ENCODE data around the gene SLC16A3. TPM values are rescaled to one million over a fixed set of nuclear protein-coding genes. Genes with fewer than 3 reads are reported as not detected.
"Not testable (repeated sequence)": the region's sequence is repeated elsewhere in the genome, so short reads cannot be mapped to it uniquely, and the experiment has no call there.

The SLC16A3 gene
- total RNA-seq, 2 donors from 2014 or later, result 8.6 to 197 TPM

DNA sequence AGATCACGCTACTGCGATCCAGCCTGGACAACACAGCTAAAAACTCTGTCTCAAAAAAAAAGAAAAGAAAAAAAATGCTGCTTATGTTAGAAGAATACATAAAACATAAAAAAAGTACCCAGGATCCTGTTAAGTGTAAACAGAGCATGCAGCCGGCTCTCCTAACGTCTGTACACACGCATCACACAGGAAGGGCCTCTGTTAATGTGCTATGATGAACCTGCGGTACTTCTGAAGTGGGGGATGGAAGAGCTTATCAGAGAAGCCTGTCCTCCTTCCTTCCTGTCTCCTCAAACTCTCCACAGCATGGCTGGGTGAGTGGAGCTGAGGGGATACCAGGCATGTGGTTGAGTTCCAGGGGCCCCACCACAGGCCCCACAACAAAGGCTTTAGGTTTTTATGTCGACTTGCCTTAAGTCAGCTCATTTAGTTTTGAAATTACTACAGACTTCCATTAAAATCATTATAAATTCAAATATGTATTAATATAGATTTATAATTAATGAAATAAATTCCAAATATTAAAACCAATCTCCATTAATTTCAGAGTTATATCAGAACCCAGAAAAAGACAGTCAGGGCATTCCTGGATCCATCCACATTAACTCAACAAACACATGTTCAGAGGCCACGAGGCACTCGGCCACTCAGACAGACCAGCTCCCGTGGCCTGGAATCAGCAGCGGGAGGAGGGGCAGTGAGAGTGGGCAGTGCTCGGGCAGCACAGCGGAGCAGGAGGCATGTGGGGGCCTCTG is 27.9 kb upstream of the SLC16A3 start:
- DNase-seq (ENCODE audit: low spot score in 2 of 2) (peak; percentile 66 to 71), ATAC-seq (peak; percentile 81 to 90)
- peaks cover 11 to 16% of the 10 kb centered on the region in 2 donors for H3K36me3 Mint-ChIP-seq

DNA sequence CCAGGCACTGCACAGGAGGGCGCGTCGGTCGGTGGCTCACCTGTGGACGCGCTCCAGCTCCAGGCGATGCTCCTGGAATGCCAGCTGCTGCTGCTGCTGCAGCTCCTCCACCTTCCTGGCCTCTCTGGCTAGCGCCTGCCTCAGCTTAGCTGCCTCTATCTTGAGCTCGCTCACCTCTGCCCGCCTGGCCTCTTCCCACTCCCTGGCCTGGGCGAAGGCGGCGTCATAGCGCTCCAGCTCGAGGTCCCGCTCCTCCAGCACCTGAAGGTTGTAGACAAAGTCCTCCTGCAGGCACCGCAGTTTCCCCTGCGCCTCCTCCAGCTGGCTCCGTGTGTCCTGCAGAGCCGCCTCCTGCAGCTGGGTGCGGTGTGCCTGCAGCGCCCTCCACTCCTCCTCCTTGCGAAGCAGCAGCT is 27.3 kb upstream of the SLC16A3 start:
- DNase-seq (ENCODE audit: low spot score in 2 of 2) (no peak), ATAC-seq (no peak)
- Mint-ChIP-seq H3K27ac (peak overlapping the region in 1 of 2 donors; percentile 32), H3K9me3 (no peaks in the 10 kb centered on the region), H3K36me3 (peaks cover 7 to 12% of the 10 kb centered on the region in 2 donors)

More for the DNA sequence above, 27.9 kb upstream of the SLC16A3 start:
- Mint-ChIP-seq H3K9me3 (no peaks in the 10 kb centered on the region), H3K27ac (peak overlapping the region; percentile 56 to 70)

DNA sequence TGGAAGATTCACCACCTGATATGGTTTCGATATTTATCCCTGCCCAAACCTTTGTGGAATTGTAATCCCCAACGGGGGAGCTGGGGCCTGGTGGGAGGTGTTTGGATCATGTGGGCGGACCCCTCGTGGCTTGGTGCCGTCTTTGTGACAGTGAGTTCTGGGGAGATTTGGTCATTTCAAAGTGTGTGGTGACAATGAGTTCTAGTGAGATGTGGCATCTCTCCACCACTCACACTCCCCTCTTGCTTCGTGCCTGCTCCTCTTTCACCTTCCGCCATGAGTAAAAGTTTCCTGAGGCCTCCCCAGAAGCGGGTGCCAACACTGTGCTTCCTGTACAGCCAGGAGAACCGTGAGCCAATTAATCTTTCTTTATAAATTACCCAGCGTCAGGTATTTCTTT is 25.9 kb upstream of the SLC16A3 start:
- Mint-ChIP-seq H3K36me3 (peaks cover 0 to 7% of the 10 kb centered on the region in 2 donors), H3K27ac (no peak overlapping the region), H3K9me3 (no peaks in the 10 kb centered on the region)
- ATAC-seq, result no peak
- DNase-seq (ENCODE audit: low spot score in 2 of 2), result no peak

DNA sequence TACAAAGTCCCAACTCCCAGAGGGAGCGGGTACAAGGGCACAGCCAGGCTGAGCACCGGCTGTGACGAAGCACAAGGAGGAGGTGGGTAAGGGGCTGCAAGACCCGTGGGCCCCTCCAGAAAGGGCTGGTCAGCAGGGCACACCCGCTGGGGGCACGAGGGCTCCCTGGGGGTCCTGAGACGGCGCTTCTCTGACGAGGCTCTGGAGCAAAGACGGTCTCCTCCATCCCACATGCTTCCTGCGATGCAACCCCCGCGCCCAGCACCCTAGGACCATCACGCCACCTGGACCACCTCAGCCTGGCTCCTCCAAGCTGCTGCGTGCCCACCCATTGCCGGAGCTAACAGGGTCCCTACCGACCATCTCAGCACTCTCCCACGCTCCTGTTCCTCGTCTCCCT is 24.9 kb upstream of the SLC16A3 start:
- Mint-ChIP-seq H3K27ac (no peak overlapping the region), H3K36me3 (no peaks in the 10 kb centered on the region), H3K9me3 (no peaks in the 10 kb centered on the region)
- DNase-seq (ENCODE audit: low spot score in 2 of 2) (no peak), ATAC-seq (no peak)

DNA sequence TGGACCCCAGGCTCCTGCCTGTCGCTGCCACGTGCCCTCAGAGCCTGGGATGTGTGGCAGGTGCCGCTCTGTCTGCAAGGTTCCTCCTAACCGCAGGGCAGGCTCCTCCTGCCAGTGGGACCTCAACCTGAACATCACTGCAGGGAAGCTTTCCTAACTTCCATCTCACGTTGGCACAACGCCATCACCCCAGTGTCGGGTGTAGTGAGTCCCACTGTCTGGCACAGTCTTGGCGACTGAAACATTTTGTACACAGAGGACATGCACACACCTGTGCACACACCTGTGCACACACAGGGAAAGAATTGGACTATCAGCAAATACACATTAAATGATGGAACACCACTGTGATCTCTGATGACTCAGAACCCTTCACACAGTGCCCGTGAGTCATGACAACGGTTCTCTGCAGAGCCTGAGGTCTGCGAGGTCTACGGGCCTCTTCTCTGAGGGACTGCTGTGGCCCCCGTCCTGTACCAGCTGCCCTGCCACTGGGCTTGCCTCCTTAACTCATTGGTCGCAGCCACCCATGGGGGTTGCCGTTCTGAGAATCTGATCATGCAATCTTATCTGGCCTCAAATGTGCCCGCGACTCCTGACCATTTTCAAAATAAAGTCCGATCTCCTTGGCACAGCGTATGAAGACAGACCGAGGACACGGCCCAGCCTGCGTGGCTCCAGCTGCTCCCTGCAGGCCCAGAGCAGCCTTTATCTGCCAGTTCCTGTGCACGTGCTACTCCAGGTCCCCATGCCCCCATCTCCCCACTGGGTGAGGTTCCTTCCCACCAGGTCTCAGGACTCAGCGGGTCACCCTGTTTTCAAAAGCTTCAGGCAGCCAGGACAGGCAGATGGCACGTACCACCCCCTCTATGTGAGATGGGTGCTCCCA is 23.8 kb upstream of the SLC16A3 start:
- Mint-ChIP-seq H3K27ac (peak overlapping the region; percentile 86 to 90), H3K9me3 (no peaks in the 10 kb centered on the region), H3K36me3 (no peaks in the 10 kb centered on the region)
- ATAC-seq, result peak; percentile 62 to 84
- peak in 1 of 2 donors; percentile 53 for DNase-seq (ENCODE audit: low spot score in 2 of 2)

DNA sequence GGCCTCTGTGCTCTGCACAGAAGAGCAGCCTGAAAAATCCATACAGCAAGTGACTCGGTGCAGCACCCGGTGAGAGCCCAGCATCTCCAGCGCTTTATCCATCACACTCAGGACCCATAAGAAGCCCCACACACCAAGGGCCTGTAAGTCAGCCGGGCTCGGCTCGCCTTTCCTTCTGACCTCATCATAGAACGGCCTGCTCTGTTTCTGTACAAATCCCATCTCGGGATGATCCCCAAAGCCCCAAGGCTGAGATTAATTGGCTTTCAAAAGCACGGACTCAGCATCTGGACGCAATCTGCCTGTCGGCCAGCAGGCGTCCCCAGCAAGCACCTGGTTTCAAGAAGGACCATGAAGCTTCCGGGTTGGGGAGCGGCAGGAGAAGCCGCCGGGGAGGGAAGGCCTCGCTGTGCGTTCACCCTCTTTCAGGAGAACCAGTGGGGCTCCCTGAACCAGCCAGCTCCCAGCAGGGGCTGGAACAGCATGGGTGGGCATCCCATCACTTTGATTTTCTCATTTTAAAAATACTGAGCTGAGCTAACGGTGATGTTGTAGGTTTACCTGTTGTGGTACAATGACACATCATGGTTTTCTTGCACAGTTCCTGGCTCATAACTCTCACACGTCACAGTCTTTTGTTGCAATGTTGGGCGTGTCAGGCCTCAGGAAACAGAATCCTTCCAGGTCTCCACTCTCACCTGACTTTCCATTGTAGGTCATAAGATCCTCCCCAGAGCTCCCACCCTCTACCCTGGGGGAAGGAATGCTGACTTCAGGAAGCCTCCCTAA is 22.9 kb upstream of the SLC16A3 start:
- ATAC-seq, result peak; percentile 66 to 82
- DNase-seq (ENCODE audit: low spot score in 2 of 2), result peak; percentile 76 to 88
- Mint-ChIP-seq H3K36me3 (no peaks in the 10 kb centered on the region), H3K9me3 (no peaks in the 10 kb centered on the region), H3K27ac (peak overlapping the region; percentile 86 to 90)

DNA sequence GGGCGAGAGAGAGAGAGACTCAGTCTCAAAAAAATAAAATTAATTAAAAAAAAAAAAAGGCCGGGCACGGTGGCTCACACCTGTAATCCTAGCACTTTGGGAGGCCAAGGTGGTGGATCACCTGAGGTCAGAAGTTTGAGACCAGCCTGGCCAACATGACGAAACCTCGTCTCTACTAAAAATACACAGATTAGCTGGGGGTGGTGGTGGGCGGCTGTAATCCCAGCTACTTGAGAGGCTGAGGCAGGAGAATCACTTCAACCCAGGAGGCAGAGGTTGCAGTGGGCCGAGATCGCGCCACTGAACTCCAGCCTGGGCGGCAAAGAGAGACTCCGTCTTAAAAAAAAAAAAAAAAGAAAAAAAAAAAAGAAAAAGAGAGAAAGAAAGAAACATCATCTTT is 18.2 kb upstream of the SLC16A3 start:
- not testable (repeated sequence) for H3K9me3 Mint-ChIP-seq; H3K27ac Mint-ChIP-seq; DNase-seq (ENCODE audit: low spot score in 2 of 2); H3K36me3 Mint-ChIP-seq; ATAC-seq

DNA sequence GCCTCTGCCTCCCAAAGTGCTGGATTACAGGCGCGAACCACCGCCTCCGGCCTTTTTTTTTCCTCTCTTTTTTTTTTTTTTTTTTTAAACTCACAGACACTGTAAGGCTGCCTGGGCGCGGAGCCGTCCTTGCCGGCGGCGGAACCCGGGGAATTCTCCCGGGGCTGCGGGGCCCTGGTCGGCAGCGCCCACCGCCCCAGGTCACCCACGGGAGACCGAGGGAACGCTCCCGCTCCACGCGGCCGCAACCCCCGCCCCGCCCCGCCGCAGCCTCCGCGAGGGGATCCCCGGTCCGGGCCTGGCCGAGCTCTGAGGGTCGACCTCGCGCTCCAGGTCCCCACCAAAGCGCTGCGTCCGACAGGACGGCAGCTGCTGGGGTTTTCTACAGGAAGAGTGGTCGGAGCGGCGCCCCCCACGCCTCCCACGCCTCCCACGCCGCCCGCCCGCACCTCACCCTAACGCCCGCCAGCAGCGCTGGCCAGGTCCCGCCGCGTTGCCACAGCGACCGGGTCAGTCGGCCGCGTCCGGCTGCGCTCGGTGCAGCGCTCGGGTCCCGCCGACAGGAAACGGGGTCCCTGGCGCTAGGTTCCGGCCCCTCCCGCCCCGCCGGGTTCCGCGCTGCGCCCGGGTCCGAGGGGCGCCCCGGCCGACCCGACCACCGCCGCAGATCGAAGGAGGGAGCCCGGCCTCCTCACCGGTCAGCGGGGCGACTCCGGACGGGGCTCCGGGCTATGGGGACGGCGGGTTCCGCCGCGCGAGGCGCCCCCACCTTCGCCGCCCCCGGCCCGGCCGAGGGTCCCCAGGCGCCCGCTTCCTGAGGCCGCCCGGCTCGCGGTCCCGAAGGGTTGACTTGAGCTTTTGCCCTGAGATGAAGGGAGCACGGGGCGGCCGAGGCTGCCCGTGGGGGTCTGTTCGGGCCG is 16.3 kb upstream of the SLC16A3 start, which contains the start of gene CCDC57:
TSS of gene CCDC57 (minus strand) at position 512 of the 920 bp plus-strand sequence. CDS start 10,898 bp downstream, outside the sequence.
- H3K9me3 Mint-ChIP-seq, result no peaks in the 10 kb centered on the region
- DNase-seq (ENCODE audit: low spot score in 2 of 2) (peak in 1 of 2 donors; percentile 80), ATAC-seq (peak; percentile 69 to 86)
- peak within 1 kb of the TSS in 1 of 2 donors; percentile 17 for H3K27ac Mint-ChIP-seq
- H3K36me3 Mint-ChIP-seq, result no peaks in the 10 kb centered on the region

DNA sequence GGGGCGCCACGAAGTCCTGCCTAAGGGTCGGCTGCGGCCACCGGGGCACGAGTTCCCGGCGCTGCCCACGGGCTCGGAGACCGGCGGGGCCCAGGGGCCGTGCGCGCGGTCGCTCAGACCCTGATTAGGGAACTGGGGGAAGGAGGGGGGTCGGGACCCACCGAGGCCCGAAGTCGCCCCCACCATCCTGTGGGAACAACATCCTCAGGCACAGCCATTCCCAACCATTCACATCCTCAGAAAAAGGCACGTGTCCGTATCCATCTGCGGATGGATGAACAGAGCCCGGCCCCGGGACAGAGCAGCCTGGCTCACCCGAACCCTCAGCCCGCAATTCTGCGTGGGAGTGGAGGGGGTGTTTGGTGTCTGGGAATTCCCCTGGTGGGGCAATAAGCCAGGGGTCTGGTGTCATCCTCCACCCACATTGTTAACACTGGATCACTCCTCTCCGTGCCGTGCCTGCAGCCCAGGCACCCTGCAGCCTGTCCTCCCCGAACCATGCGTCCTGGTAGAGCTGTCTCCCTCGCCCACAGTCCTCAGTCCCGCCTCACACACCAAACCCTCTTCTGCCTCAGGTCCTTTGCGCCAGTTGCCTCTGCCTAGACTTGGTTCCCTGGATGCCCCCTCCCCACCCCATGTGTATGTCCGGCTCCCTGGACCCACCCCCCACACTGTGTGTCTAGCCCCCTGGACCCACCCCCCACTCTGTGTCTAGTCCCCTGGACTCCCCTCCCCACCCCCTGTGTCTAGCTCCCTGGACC is 15.4 kb upstream of the SLC16A3 start:
- no peaks in the 10 kb centered on the region for H3K9me3 Mint-ChIP-seq
- peak overlapping the region in 1 of 2 donors; percentile 17 for H3K27ac Mint-ChIP-seq
- no peaks in the 10 kb centered on the region for H3K36me3 Mint-ChIP-seq
- ATAC-seq, result peak; percentile 15 to 32
- no peak for DNase-seq (ENCODE audit: low spot score in 2 of 2)

DNA sequence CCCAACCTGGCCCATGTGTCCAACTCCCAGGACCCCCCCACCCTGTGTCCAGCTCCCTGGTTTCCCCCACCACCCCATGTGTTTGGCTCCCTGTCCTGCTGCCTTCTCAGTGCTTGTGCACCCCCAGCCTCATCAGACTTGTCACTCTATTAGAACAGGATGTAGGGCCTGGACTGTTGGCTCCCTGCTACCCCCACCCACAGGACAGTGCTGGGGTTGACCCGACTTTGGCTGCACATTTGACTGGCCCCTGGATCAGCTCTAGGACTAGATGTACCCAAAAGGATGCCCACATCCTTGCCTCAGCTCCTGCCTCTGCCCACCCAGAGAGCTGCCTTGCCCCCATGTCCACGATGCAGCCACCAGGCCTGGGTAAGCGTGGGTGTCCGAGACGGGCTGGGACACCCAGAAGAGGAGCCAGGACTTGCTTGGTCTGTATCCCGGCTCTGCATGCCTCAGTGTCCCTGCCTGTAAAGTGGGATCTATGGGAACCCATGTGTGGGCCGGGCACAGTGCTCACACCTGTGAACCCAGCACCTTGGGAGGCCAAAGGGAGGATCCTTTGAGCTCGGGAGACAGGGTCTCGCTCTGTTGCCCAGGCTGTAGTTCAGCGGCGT is 14.7 kb upstream of the SLC16A3 start:
- no peaks in the 10 kb centered on the region for H3K9me3 Mint-ChIP-seq
- no peak for ATAC-seq
- no peaks in the 10 kb centered on the region for H3K36me3 Mint-ChIP-seq
- no peak for DNase-seq (ENCODE audit: low spot score in 2 of 2)
- no peak overlapping the region for H3K27ac Mint-ChIP-seq

DNA sequence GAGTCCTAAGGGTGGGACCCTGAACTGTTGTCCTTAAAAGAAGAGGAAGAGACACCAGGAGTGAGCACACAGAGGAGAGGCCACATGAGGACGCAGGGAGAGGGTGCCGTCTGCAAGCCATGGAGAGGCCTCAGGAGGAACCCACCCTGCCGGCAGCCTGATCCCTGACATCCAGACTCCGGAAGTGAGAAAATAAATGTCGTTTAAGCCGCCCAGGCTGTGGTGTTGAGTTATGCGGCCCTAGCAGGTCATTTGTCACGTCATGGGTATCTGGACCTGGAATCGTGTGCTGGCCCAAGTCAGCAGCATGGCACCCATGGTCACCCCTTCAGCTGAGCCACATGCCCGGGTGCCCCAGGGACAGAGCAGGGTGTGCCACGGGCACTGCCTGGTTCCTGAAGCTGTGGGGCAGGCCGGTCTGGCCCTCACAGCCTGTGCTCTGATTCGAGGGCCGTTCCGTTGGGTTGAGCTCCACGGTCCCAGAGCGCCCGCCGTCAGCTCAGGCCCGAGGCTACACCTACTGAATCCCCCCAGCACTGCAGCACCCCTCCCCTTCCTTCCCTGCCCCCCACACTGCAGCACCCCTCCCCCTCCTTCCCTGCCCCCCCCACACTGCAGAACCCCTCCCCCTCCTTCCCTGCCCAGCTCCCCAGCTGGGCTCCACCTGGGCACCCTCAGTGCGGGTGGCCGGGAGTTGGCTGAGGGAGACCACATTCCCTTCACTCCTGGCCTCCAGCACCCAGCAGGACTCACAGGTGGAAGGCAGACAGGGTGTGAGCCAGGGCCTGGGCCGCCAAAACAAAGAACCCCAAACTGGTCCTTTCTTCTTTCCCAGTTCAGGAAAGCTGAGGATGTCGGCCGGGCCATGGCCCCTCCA is 13.5 kb upstream of the SLC16A3 start:
- H3K9me3 Mint-ChIP-seq, result no peaks in the 10 kb centered on the region
- no peak for DNase-seq (ENCODE audit: low spot score in 2 of 2)

DNA sequence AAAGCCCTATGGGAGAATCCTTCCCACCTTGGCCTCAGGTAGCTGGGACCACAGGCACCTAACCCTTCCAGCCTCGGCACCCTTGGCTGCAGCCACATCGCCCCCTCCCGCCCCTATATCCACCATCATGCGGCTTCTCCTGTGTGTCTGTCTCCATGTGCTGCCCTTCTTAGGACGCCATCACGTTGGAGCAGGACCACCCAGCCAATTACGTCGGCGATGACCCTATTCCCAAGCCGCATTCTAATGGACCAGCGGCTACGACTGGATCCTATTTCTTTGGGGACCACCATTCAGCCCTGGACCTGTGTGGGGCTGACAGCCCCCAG is 12.9 kb upstream of the SLC16A3 start:
- DNase-seq (ENCODE audit: low spot score in 2 of 2) (no peak), ATAC-seq (no peak)
- Mint-ChIP-seq H3K27ac (peak overlapping the region; percentile 64 to 74), H3K9me3 (no peaks in the 10 kb centered on the region), H3K36me3 (no peaks in the 10 kb centered on the region)

More for the DNA sequence above, 13.5 kb upstream of the SLC16A3 start:
- Mint-ChIP-seq H3K27ac (no peak overlapping the region), H3K36me3 (no peaks in the 10 kb centered on the region)
- ATAC-seq, result no peak

DNA sequence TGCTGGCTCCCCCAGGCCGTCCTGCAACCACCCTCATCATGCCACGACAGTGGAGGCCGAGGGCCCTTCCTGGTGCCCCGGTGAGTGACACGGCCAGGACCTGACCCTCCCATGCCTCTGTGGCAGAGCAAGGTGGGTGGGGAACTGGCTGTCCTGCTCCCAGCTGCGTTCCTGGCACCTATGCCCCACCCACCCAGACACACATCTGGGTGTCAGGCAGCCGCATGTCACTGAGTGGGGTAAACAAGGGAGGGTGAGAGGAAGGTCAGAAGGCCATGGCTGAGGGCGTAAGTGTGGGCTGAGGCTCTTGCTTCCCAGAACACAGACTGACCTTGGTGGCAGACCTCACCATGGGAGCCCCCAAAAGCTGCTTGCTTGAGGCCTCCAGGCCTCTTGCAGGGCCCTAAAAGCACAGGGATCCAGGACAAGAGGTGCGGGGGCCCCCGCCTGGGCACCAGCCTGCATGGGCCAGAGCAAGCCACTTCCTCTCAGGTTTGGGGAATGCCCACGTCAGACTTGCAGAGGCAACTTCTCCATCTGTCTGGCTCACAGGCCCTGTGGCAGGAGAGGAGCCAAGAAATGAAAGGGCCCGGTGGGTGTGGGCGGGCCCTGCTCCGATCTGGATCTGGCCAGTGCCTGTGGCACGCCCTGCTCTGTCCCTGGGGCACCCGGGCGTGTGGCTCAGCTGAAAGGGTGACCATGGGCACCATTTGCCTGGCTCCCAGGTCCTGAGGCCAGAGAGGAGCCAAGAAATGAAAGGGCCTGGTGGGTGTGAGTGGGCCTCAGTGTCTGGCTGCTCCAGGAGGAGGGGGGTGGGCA is 12.3 kb upstream of the SLC16A3 start:
- H3K27ac Mint-ChIP-seq, result peak overlapping the region; percentile 64 to 74
- no peaks in the 10 kb centered on the region for H3K36me3 Mint-ChIP-seq
- H3K9me3 Mint-ChIP-seq, result no peaks in the 10 kb centered on the region
- DNase-seq (ENCODE audit: low spot score in 2 of 2) (no peak), ATAC-seq (peak; percentile 28 to 67)

Data from activated naive CD4-positive, alpha-beta T cell treated with anti-CD3 and anti-CD28 coated beads, Interleukin-2, amount 50 U/mL, for 72 hours (primary cell).